Peyer's patch (tissue), 4 donors: ENCODE data around the gene SULT6B1. TPM values are rescaled to one million over a fixed set of nuclear protein-coding genes. Genes with fewer than 3 reads are reported as not detected.

ENCODE experiments used
- DNase-seq, 3 donors: peaks; one replicate each; pipeline ENCODE4 v3.0.0-alpha.2; 2017 to 2019
- H3K27ac ChIP-seq, 4 donors: fragments of 200-600 bp; sonication (generic); one replicate each; pipeline ENCODE4 v1.5.1; 2016 to 2019
- H3K27me3 ChIP-seq, 2 donors: fragments of 200-600 bp; sonication (generic); one replicate each; pipeline ENCODE4 v1.5.1; 2019
- H3K36me3 ChIP-seq, 3 donors: fragments of 200-600 bp; sonication (generic); one replicate each; pipeline ENCODE4 v1.5.1; 2016 to 2019
- H3K4me1 ChIP-seq, 4 donors: fragments of 200-600 bp; sonication (generic); one replicate each; pipeline ENCODE4 v1.5.1; 2016 to 2019
- H3K4me3 ChIP-seq, 4 donors: fragments of 200-600 bp; sonication (generic); 1 replicate in 3 of 4; 2 replicates in 1 of 4; pipeline ENCODE4 v1.5.1; 2016 to 2019; ENCODE audit warnings: mild to moderate bottlenecking in 1 of 4
- H3K9me3 ChIP-seq, 4 donors: fragments of 200-600 bp; sonication (generic); one replicate each; pipeline ENCODE4 v1.5.1; 2016 to 2019; ENCODE audit warnings: mild to moderate bottlenecking in 1 of 4
- CTCF ChIP-seq, 6 experiments: fragments of 450-650 bp in 4 of 6; fragments of 200-600 bp in 2 of 6; sonication (generic) in 1 of 6; IDR thresholded peaks; one replicate each; pipeline ENCODE4 v1.5.1; 2017 to 2019; ENCODE audit warnings: antibody characterized with exemption in 6 of 6, mild to moderate bottlenecking in 3 of 6, moderate library complexity in 1 of 6
- POLR2A ChIP-seq, 2 donors: fragments of 450-650 bp; IDR thresholded peaks; one replicate each; pipeline ENCODE4 v1.5.1; 2017; ENCODE audit warnings: antibody characterized with exemption in 2 of 2, mild to moderate bottlenecking in 2 of 2, moderate library complexity in 2 of 2
- total RNA-seq, 4 donors: library from RNA; depleted of rRNA; stranded (reverse); fragments of >200 nt; gene quantifications; one replicate each; pipeline ENCODE4 v1.1.0, GENCODE V29; 2016

Gene SULT6B1
- total RNA-seq, 4 donors from 2014 or later, result not detected

DNA sequence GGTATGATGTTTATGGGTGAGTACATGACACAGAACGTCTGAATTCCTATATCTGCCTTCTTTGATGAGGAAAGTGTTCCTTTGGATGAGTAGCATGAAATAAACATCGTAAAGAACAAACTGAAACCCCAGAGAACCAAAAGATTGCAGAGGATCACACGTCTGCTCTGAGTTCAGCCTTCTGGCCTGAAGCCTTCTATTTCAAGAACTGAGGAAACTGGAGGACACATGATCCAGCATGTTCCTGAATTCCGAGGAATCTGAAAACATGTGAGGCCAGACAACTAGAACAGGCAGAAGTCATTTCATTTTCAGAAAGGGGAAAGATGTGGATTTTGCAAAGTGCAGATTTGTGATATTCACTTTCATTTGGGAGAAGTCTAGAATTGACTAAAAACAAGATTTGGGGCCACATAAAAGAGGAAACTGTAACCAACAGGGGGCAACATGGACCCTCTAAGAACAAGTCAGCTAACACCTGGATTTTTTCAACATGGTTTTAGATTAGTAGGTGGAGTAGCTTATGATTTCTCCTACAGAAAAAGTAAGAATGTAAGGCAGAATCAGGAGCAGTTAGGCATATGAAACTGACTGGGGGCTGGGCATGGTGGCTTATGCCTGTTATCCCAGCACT, 8.3 kb downstream of the SULT6B1 start:
- Histone ChIP-seq H3K4me3 (no peak overlapping the region), H3K27ac (no peak overlapping the region), H3K36me3 (no peaks in the 10 kb centered on the region), H3K9me3 (no peaks in the 10 kb centered on the region), H3K27me3 (no peaks in the 10 kb centered on the region), H3K4me1 (no peaks in the 10 kb centered on the region)
- TF ChIP-seq POLR2A (IDR thresholded peaks at IDR 0.05), result no peak
- no peak for TF ChIP-seq CTCF (IDR thresholded peaks at IDR 0.05)
- no peak for DNase-seq

DNA sequence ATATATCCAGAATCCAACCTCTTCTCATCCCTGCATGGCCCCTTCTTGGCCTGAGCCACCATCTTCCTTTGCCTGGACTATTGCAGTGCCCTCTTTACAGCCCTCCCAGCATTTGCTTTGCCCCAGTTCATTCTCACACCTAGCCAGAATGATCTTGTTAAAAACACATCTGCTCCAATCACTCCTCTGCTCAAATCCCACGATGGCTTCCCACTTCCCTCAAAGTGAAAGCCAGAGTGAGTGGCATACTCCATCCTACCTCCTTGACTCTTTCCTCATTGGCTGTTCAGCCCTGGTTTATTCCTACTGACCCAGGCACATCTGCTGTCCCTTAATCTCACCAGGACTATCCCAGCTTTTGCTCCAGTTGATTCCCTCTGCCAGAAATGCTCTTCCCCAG, 14.7 kb downstream of the SULT6B1 start:
- Histone ChIP-seq H3K4me1 (no peaks in the 10 kb centered on the region), H3K4me3 (no peak overlapping the region), H3K27ac (no peak overlapping the region), H3K36me3 (no peaks in the 10 kb centered on the region), H3K27me3 (no peaks in the 10 kb centered on the region), H3K9me3 (no peaks in the 10 kb centered on the region)
- DNase-seq, result no peak
- no peak for TF ChIP-seq CTCF (IDR thresholded peaks at IDR 0.05)
- TF ChIP-seq POLR2A (IDR thresholded peaks at IDR 0.05), result no peak

GRCh38 chr2:37171624-37171950, 16.9 kb downstream of the SULT6B1 start:
- no peaks in the 10 kb centered on the region for H3K9me3 ChIP-seq
- DNase-seq, result no peak
- no peak overlapping the region for H3K4me3 ChIP-seq
- TF ChIP-seq POLR2A (IDR thresholded peaks at IDR 0.05), result no peak
- no peak for TF ChIP-seq CTCF (IDR thresholded peaks at IDR 0.05)
- no peaks in the 10 kb centered on the region for H3K4me1 ChIP-seq
- H3K27ac ChIP-seq, result no peak overlapping the region
- no peaks in the 10 kb centered on the region for H3K27me3 ChIP-seq
- no peaks in the 10 kb centered on the region for H3K36me3 ChIP-seq

- peak in 2 of 3 donors; percentile 52 to 54 for DNase-seq
- TF ChIP-seq CTCF (IDR thresholded peaks at IDR 0.05) (peak; percentile 45 to 68 (median 56)), POLR2A (IDR thresholded peaks at IDR 0.05) (no peak)
- Histone ChIP-seq H3K27me3 (no peaks in the 10 kb centered on the region), H3K4me1 (no peaks in the 10 kb centered on the region), H3K27ac (peak overlapping the region in 3 of 4 donors; percentile 32 to 82 (median 72)), H3K9me3 (no peaks in the 10 kb centered on the region), H3K36me3 (no peaks in the 10 kb centered on the region), H3K4me3 (peak overlapping the region in 2 of 4 donors; percentile 25 to 26)
Observed at GRCh38 chr2:37168217-37168981, 20.1 kb downstream of the SULT6B1 start.

GRCh38 chr2:37167636-37168180, 20.8 kb downstream of the SULT6B1 start:
- no peaks in the 10 kb centered on the region for H3K4me1 ChIP-seq
- H3K36me3 ChIP-seq, result no peaks in the 10 kb centered on the region
- peak overlapping the region in 3 of 4 donors; percentile 32 to 82 (median 72) for H3K27ac ChIP-seq
- no peaks in the 10 kb centered on the region for H3K9me3 ChIP-seq
- H3K4me3 ChIP-seq, result peak overlapping the region in 2 of 4 donors; percentile 25 to 26
- peak in 1 of 3 donors; percentile 67 for DNase-seq
- TF ChIP-seq POLR2A (IDR thresholded peaks at IDR 0.05) (no peak), CTCF (IDR thresholded peaks at IDR 0.05) (no peak)
- H3K27me3 ChIP-seq, result no peaks in the 10 kb centered on the region
